ENCODE results near the gene NBAS.

The NBAS gene

DNA sequence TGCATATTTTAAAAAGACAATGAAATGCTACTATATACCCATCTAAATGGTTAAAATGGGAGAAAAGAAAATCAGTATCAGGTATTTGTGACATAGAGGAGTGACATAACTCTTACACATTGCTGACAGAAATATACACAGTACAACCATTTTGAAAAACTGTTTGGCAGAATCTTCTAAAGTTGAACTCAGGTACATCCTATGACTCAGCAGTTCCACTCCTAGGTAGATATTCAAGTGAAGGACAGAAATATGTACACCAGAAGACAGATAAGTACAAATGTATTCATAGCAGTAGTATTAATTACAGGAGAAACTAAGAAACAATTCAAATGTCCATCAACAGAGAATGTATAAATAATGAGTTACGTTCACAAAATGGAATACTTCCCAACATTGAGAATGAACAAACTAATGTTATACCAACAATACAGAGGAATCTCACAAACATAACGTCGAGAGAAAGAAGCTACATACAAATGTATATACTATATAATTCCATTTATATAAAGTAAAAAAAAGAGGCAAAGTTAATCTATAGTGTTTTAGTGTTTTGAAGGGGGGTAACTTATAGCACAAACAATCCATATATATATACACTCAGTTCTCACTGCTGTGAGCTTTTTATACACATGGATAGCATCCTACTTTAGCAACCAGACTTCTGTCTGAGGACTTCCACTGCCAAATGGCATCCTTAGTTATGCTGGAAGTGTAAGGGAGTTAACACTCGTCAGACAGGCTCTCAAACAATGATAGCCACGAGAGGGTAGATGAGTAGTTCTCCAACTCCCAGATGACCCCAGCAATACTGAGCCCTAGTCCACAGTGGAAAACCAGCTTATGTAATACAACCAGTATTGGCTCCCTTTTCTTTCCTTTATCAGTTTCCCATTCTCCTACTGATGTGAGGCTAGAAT is 172.5 kb downstream of the NBAS start:
- Mint-ChIP-seq H3K9me3 (peaks cover 3% of the 10 kb centered on the region), H3K36me3 (ENCODE audit: low read depth) (peaks cover 40% of the 10 kb centered on the region), H3K27me3 (ENCODE audit: low read depth) (no peaks in the 10 kb centered on the region), H3K27ac (no peak overlapping the region), H3K4me3 (no peak overlapping the region), H3K4me1 (no peaks in the 10 kb centered on the region)
- no peak for TF ChIP-seq CTCF (IDR thresholded peaks at IDR 0.05; ENCODE audit: unreplicated experiment in 3 of 3)

GRCh38 chr2:15385184-15385583 is 175.9 kb downstream of the NBAS start:
- H3K27me3 Mint-ChIP-seq (ENCODE audit: low read depth): no peaks in the 10 kb centered on the region
- TF ChIP-seq CTCF (IDR thresholded peaks at IDR 0.05; ENCODE audit: unreplicated experiment in 3 of 3): no peak
- peaks cover 18% of the 10 kb centered on the region for H3K36me3 Mint-ChIP-seq (ENCODE audit: low read depth)
- no peak overlapping the region for H3K4me3 Mint-ChIP-seq
- no peaks in the 10 kb centered on the region for H3K4me1 Mint-ChIP-seq
- no peak overlapping the region for H3K27ac Mint-ChIP-seq
- H3K9me3 Mint-ChIP-seq: no peaks in the 10 kb centered on the region

GRCh38 chr2:15383695-15384350 is 177.3 kb downstream of the NBAS start:
- Mint-ChIP-seq H3K4me3 (no peak overlapping the region), H3K9me3 (no peaks in the 10 kb centered on the region), H3K36me3 (ENCODE audit: low read depth) (peaks cover 17% of the 10 kb centered on the region), H3K27ac (no peak overlapping the region), H3K27me3 (ENCODE audit: low read depth) (no peaks in the 10 kb centered on the region), H3K4me1 (no peaks in the 10 kb centered on the region)
- TF ChIP-seq CTCF (IDR thresholded peaks at IDR 0.05; ENCODE audit: unreplicated experiment in 3 of 3): no peak

DNA sequence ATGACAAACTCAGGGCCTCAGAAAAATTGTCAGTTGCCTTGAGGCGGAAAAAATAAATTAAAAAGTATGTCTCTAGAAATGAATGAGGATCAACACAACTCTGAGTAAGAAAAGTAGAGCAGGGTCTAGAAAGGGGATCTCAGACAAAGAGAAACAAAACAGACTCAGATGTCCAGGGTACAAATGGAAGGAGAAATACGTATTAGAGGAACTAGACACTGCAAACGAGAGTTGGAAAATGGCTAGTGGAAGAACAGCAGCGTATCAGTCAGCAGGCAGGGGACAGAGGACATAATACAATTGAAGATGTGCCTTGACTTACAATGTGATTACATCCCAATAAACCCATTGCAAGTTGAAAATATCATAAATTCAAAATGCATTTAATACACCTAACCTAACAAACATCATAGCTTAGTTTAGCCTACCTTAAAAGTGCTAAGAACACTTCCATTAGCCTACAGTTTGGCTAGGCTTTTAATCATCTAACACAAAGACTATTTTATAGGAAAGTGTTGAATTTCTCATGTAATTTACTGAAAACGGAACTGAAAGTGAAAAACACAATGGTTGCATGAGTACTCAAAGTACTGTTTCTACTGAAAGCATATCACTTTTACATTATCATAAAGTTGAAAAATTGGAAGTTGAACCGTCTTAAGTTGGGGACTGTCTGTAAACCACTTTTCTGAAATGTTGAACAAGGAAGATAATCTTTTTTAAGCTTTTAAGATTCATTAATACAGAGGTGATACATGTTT is 182.8 kb downstream of the NBAS start:
- Mint-ChIP-seq H3K36me3 (ENCODE audit: low read depth) (peaks cover 34% of the 10 kb centered on the region), H3K4me3 (no peak overlapping the region), H3K9me3 (no peaks in the 10 kb centered on the region), H3K27ac (no peak overlapping the region), H3K4me1 (no peaks in the 10 kb centered on the region), H3K27me3 (ENCODE audit: low read depth) (no peaks in the 10 kb centered on the region)
- no peak for TF ChIP-seq CTCF (IDR thresholded peaks at IDR 0.05; ENCODE audit: unreplicated experiment in 3 of 3)

DNA sequence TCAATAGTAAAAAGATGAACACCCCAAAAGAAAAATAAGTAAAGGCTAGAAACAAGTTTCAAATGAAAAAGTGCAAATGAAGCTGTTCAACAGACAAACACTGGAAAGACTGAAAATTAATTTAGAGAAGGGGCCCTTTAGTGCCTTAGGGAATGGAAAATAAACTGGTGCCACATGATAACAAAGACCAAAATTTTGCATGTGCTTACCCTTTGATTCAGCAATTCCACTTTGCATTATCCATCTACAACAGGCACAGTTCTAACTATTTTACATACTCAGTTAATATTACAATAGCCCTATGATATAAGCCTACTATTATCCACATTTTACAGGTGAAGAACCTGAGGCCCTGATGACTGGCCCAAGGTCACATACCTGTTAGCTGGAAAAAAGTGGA is 183.9 kb downstream of the NBAS start:
- peaks cover 34% of the 10 kb centered on the region for H3K36me3 Mint-ChIP-seq (ENCODE audit: low read depth)
- H3K4me3 Mint-ChIP-seq: no peak overlapping the region
- H3K27ac Mint-ChIP-seq: no peak overlapping the region
- H3K4me1 Mint-ChIP-seq: no peaks in the 10 kb centered on the region
- H3K27me3 Mint-ChIP-seq (ENCODE audit: low read depth): no peaks in the 10 kb centered on the region
- no peaks in the 10 kb centered on the region for H3K9me3 Mint-ChIP-seq
- TF ChIP-seq CTCF (IDR thresholded peaks at IDR 0.05; ENCODE audit: unreplicated experiment in 3 of 3): no peak
